Fibroblast of peridontal ligament (primary cell): Measurements from ENCODE around the gene RUNX2.
"Not testable (repeated sequence)": the region's sequence is repeated elsewhere in the genome, so short reads cannot be mapped to it uniquely, and the experiment has no call there.

ENCODE experiments used
- DNase-seq: peaks from one replicate; pipeline ENCODE4 v3.0.0-alpha.2; 2010; ENCODE audit errors: extremely low read depth

Gene RUNX2

GRCh38 chr6:45647341-45648261 is 319.5 kb downstream of the RUNX2 start:
- DNase-seq: no peak

GRCh38 chr6:45648262-45648620 is 320.1 kb downstream of the RUNX2 start:
- no peak for DNase-seq

GRCh38 chr6:45650524-45651135 is 322.5 kb downstream of the RUNX2 start:
- peak; percentile 70 for DNase-seq

- no peak for DNase-seq
Observed at GRCh38 chr6:45651301-45651700, 323.2 kb downstream of the RUNX2 start.

GRCh38 chr6:45652416-45652815 is 324.3 kb downstream of the RUNX2 start:
- DNase-seq: no peak

- no peak for DNase-seq
Observed at GRCh38 chr6:45653117-45653883, 325.2 kb downstream of the RUNX2 start.

GRCh38 chr6:45654673-45655072 is 326.5 kb downstream of the RUNX2 start:
- DNase-seq: peak; percentile 39

- DNase-seq: peak; percentile 99
Observed at GRCh38 chr6:45655745-45656476, 327.8 kb downstream of the RUNX2 start.

GRCh38 chr6:45657226-45657625 is 329.1 kb downstream of the RUNX2 start:
- DNase-seq: peak; percentile 41

- peak; percentile 65 for DNase-seq
Observed at GRCh38 chr6:45658400-45658799, 330.3 kb downstream of the RUNX2 start.

GRCh38 chr6:45658958-45659357 is 330.8 kb downstream of the RUNX2 start:
- DNase-seq: no peak

GRCh38 chr6:45661661-45662060 is 333.5 kb downstream of the RUNX2 start:
- peak; percentile 83 for DNase-seq

- no peak for DNase-seq
Observed at GRCh38 chr6:45663251-45664221, 335.4 kb downstream of the RUNX2 start.

GRCh38 chr6:45664707-45665106 is 336.6 kb downstream of the RUNX2 start:
- no peak for DNase-seq

- no peak for DNase-seq
Observed at GRCh38 chr6:45665859-45666258, 337.7 kb downstream of the RUNX2 start.

GRCh38 chr6:45666846-45667245 is 338.7 kb downstream of the RUNX2 start:
- no peak for DNase-seq

GRCh38 chr6:45667300-45667699 is 339.2 kb downstream of the RUNX2 start:
- DNase-seq: no peak

- no peak for DNase-seq
Observed at GRCh38 chr6:45667766-45668165, 339.6 kb downstream of the RUNX2 start.

- DNase-seq: no peak
Observed at GRCh38 chr6:45668705-45669104, 340.6 kb downstream of the RUNX2 start.

GRCh38 chr6:45673167-45673566 is 345.0 kb downstream of the RUNX2 start:
- DNase-seq: not testable (repeated sequence)

- DNase-seq: not testable (repeated sequence)
Observed at GRCh38 chr6:45675166-45675565, 347.0 kb downstream of the RUNX2 start.
